Central memory CD8-positive, alpha-beta T cell (primary cell): Measurements from ENCODE around the gene ATP2B3.
A peak's percentile ranks its signal among the peaks of the same experiment; 100 is the strongest.

ENCODE experiments used
- ATAC-seq: fragments of 150-1000 bp; cut with Tn5 transposase; replicated peaks from 2 replicates; pipeline ENCODE4 v1.10.0; 2022; ENCODE audit warnings: mild to moderate bottlenecking, moderate FRiP score, moderate number of reproducible peaks; ENCODE audit not compliant: poor library complexity, severe bottlenecking; ENCODE audit errors: extremely low read depth
- DNase-seq, 2 donors: peaks; one replicate each; pipeline ENCODE4 v3.0.0; 2021; ENCODE audit warnings: low spot score in 2 of 2
- H3K27ac Mint-ChIP-seq: one replicate; pipeline ENCODE4 v1.8.0; 2022; ENCODE audit warnings: low read depth, mild to moderate bottlenecking, moderate library complexity, mixed read lengths
- H3K27me3 Mint-ChIP-seq: one replicate; pipeline ENCODE4 v1.8.0; 2022; ENCODE audit warnings: mixed read lengths
- H3K36me3 Mint-ChIP-seq: one replicate; pipeline ENCODE4 v1.8.0; 2022; ENCODE audit warnings: mild to moderate bottlenecking, moderate library complexity, mixed read lengths; ENCODE audit not compliant: insufficient read depth
- H3K4me1 Mint-ChIP-seq: one replicate; pipeline ENCODE4 v1.8.0; 2022; ENCODE audit warnings: mixed read lengths
- H3K4me3 Mint-ChIP-seq: one replicate; pipeline ENCODE4 v1.8.0; 2022; ENCODE audit warnings: mild to moderate bottlenecking, moderate library complexity, mixed read lengths
- H3K9me3 Mint-ChIP-seq: one replicate; pipeline ENCODE4 v1.8.0; 2022; ENCODE audit warnings: mixed read lengths

The ATP2B3 gene

DNA sequence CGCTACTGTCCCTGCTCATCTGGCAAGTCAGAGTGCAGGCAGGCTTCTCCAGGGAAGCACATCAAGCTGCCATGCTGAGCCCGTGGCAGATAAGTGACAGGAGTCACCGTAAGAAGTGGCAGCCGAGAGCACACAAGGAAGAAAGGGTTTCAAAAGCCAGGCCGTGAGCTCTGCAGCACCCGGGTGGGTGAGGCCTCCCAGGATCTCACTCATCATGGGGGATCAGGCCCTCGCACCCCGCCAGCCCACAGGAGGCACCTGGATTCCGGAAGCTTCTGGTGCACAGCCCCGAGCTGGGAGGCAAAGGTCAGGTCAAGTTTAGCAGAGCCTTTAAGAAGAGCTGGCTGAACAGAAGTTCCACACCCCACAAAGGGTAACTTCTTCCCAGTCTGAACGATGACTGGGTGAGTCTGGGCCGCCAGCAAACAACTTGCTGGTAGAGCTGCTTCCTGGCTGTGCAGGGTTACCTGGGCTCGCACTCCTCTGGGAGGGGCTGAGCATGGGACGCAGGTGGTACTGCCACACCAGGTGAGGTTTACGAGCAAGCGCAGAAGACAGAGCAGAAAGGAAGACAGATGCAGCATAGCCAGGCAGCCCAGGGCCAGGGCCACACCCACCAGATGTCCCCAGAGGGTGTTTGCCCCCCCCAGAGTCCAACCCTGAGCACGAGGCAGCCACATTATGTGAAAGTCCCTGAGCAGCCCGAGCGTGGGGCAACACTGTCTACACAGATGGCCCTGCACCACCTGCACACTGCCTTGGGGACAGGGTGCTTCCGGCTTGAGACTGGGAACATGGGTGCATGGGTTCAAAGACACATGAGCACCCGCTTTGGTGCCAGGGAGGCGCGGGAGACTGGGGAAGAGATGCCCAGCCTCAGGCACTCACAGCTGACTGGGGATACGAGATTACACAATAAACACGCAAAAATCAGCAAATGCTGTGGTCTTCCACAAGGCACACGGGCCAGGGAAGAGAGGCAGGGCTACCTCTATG, 73.8 kb downstream of the ATP2B3 start:
- Mint-ChIP-seq H3K9me3 (no peaks in the 10 kb centered on the region), H3K4me3 (no peak overlapping the region), H3K27me3 (no peaks in the 10 kb centered on the region), H3K27ac (no peak overlapping the region), H3K4me1 (peaks cover 5% of the 10 kb centered on the region), H3K36me3 (peaks cover 19% of the 10 kb centered on the region)
- no peak for DNase-seq
- ATAC-seq, result no peak

DNA sequence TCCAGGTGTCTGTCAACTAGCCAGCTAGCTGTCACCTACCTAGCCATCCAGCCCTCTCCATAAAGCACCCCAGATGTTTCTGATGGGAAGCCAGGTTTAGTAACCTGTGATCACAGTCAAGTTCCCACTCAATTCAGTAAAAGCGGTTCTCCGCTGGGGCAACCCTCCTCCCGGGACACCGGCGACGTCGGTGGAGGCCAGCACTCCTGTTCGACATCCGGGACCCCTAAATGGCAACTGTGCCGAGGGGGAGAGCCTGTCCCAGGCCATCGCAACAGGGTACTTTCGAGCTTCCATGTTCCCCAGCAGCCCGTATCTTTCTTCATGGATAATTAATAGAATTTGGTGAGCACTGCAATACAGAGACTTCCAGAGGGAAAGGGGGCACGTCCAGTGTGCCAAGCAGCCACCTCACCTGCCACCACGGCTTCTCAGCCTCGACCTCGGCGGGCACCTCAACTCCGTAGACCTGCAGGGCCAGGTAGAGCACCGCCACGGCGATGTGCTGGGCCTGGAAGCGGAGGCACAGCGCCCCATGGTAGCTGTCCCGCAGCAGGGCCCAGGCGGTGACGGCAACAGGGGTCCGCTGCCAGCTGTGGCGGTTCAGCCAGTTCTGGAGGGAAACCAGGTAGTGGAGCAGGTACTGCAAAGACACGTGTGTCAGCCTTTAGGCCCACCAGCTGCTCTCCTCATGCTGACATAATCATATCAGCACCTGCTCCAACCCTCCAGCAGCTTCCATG, 74.8 kb downstream of the ATP2B3 start:
- ATAC-seq, result no peak
- H3K36me3 Mint-ChIP-seq, result peaks cover 21% of the 10 kb centered on the region
- peaks cover 15% of the 10 kb centered on the region for H3K4me1 Mint-ChIP-seq
- no peak for DNase-seq
- no peaks in the 10 kb centered on the region for H3K9me3 Mint-ChIP-seq
- H3K4me3 Mint-ChIP-seq, result no peak overlapping the region
- no peaks in the 10 kb centered on the region for H3K27me3 Mint-ChIP-seq
- no peak overlapping the region for H3K27ac Mint-ChIP-seq

DNA sequence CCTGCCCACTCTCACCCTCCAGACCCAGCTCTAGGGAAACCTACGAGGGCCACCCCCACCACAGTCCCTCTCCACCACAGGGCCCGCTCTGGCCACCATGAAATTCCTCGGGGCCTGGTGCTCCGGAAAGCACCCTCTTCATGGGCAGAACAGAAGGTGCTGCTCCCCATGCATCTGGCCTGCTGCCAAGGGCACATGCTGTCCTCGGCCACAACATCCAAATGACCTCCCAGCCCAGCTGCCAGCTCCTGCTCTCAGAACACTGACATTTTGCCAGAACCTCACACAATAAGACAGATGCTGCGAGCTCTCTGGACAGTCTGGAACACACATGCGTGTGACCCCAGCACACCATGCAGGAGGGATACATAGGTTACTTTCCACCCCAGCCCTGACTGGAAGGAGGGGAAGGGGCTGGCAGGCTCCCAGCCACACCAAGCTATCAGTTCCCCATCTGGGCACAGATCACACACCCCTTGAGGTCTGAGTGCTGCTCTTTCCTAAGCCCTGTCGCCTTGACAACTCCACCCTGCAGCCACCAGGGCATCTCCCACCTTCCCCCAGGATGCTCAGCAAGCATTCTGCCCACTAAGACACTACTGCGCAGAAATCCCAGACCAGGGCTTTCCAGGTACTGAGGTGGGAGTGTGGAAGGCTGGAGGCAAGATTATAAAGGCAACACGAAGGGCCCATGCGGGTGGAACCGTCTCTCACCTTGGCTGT, 75.7 kb downstream of the ATP2B3 start:
- no peak overlapping the region for H3K4me3 Mint-ChIP-seq
- no peaks in the 10 kb centered on the region for H3K27me3 Mint-ChIP-seq
- H3K9me3 Mint-ChIP-seq, result no peaks in the 10 kb centered on the region
- peaks cover 19% of the 10 kb centered on the region for H3K36me3 Mint-ChIP-seq
- DNase-seq (no peak), ATAC-seq (no peak)
- H3K27ac Mint-ChIP-seq, result no peak overlapping the region
- H3K4me1 Mint-ChIP-seq, result peaks cover 24% of the 10 kb centered on the region

DNA sequence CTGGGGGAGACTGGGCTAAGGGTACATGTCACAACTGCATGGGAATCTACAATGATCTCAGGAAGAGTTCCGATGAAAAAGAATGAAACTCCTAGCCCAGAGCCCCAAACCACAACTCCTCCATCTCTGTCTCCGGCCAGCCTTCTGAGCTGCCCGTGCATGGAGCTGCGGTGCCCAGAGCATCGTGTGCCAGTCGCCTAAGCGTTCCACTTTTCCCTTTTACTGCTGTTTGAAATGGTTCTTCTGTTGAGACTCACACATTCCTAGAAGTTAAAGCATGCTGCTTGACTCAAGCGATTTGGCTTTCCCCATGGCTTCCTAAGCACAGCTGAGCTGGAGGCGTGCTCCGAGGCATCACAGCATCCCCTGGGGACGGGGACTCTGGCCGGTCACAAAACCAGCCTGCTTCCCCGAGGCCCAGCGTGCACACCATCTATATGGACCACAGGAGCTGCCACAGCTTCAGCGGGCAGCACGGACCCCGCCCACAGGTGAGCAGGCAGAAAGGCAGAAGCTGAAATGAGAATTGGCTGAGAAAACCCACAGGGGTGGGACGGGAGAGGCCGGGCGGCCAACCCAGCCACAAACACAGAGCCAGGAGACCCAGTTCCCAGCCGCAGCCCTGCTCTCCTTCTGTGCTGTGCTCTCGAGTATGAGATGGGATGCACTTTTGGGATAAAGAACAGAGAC, 76.5 kb downstream of the ATP2B3 start:
- H3K36me3 Mint-ChIP-seq, result peaks cover 16% of the 10 kb centered on the region
- no peak for ATAC-seq
- no peaks in the 10 kb centered on the region for H3K9me3 Mint-ChIP-seq
- no peak overlapping the region for H3K4me3 Mint-ChIP-seq
- no peak overlapping the region for H3K27ac Mint-ChIP-seq
- H3K27me3 Mint-ChIP-seq, result no peaks in the 10 kb centered on the region
- DNase-seq, result no peak
- H3K4me1 Mint-ChIP-seq, result peaks cover 25% of the 10 kb centered on the region

DNA sequence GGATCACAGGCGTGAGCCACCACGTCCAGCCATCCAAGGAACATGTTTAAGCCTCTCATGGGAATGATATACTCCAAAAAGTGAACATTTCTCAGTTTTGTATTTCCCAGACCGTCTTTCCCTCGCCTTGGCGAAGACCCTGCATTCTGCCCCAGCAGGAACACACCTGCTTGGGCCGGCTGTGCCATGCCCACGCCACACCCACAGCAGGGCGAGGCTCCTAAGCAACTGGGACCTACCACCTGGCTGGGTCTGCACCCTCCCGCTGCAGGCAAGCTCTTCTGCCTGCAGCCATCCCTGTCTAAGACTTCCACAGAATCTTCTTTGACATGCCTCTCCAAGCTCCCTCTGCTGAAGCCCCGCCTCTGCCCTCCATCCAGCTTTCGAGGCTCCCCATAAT, 77.9 kb downstream of the ATP2B3 start:
- peaks cover 13% of the 10 kb centered on the region for H3K36me3 Mint-ChIP-seq
- no peaks in the 10 kb centered on the region for H3K27me3 Mint-ChIP-seq
- H3K27ac Mint-ChIP-seq, result no peak overlapping the region
- ATAC-seq, result no peak
- DNase-seq, result no peak
- H3K4me3 Mint-ChIP-seq, result no peak overlapping the region
- peaks cover 32% of the 10 kb centered on the region for H3K4me1 Mint-ChIP-seq
- no peaks in the 10 kb centered on the region for H3K9me3 Mint-ChIP-seq

DNA sequence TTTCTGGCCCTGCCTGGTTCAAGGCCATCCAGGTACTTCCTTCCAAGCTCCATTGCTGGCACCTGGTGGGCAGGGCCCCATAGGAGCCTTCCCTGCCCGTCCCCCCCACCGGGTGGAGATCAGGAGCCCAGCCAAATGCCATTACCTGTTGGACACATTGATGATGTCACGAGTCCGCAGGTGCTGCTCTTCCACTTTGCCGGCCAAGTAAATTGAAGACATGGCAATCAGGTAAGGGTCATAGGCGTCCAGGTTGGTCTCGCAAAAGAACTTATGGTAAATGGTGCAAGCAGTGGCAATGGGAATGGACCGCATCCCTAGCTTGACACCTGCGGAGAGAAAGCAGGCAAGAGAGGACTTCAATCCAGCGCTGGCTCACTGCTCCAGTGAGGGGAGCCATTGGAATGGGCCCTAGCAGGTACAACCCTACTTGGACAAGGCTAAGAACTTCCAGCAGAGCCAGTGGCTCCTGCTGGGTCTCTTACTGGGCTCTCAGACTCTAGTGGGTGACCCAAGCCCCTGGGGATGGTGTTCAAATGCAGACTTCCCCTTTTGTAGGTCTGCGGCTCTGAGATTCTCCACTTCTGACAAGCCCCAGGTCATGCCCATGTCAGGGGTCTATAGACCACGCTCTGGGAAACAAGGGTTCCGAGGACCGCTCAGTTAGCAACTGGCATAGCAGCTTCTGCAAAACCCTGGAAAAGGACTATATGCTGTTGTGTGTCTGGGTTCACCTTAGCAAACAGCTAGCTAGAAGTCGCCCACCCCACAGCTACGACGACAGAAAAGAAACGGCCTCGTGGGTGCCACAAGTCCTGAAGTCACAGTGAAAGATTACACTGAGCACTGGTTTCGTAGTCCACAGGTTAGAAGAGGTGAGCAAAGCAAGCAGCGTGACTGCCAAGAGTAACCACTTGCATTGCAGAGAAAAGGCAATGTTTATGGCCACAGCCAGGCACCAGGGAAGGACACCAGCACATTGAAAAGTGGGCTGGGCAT, 78.7 kb downstream of the ATP2B3 start:
- DNase-seq (no peak), ATAC-seq (no peak)
- peaks cover 13% of the 10 kb centered on the region for H3K36me3 Mint-ChIP-seq
- no peak overlapping the region for H3K4me3 Mint-ChIP-seq
- no peaks in the 10 kb centered on the region for H3K9me3 Mint-ChIP-seq
- no peak overlapping the region for H3K27ac Mint-ChIP-seq
- H3K27me3 Mint-ChIP-seq, result no peaks in the 10 kb centered on the region
- H3K4me1 Mint-ChIP-seq, result peaks cover 34% of the 10 kb centered on the region

DNA sequence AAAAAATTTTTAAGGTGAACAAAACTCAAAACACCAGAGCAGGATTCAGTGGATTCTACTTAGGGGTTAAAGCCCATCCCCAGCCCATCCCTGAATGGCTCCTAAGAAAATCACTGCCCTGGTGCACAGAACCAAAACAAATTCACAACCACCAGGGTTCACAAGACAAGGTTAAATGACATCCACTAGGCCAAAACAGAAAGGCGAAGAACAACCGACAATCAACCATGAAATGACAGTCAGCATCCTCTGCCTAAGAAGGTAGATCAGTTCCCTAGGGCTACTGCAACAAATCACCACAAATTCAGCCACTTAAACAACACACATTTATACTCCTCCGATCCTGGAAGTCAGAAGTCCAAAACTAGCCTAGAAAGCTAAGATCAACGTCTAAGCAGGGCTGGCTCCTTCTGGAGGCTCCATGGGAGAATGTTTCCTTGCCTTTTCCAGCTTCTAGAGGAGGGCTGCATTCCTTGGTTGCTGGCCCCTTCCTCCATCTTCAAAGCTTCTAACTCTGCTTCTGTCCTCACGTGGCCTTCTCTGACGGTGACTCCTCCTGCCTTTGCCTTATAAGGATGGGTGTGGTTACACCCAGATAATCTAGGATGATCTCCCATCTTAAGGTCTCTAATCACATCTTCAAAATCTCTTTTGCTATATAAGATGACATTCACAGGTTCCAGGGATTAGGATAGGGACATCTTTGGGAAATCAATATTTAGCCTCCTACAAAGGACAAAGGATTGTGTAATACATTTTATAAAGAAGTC, 79.7 kb downstream of the ATP2B3 start:
- H3K36me3 Mint-ChIP-seq, result peaks cover 11% of the 10 kb centered on the region
- H3K27me3 Mint-ChIP-seq, result no peaks in the 10 kb centered on the region
- H3K27ac Mint-ChIP-seq, result no peak overlapping the region
- H3K4me3 Mint-ChIP-seq, result peak overlapping the region; percentile 79
- peaks cover 34% of the 10 kb centered on the region for H3K4me1 Mint-ChIP-seq
- DNase-seq (no peak), ATAC-seq (no peak)
- no peaks in the 10 kb centered on the region for H3K9me3 Mint-ChIP-seq

DNA sequence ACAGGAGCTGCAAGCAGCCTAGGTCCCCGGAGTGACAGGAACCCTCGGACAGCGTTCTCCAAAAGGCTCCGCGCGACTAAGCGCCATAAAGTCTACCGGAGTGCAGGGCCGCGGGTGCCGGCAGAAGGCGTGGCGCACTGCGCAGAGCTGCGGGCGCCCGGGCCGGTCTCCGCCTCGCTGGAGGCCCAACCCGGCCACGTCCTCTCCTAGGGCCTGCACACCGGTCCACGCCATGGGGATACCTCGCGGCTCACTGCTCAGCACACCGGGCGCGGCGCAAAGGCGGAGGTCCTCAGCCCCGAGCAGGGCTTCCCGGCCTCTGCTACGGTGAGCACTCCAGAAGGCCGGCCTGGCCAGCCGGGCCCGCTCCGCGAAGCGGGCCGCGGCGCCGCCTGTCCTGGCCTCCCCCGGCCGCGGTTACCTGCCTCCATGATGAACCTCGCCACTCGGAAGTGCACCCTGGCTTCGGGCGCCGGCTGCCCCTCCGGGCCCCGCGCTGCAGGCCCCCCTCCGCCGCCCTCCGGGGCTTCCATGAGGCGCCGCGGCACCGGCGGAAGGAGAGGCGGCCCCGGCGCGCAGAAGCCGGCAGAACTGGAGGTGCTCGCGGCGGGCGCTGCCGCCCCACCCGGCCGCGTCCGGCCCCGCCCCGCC, 81.2 kb downstream of the ATP2B3 start, which contains the start of gene CCNQ:
TSS of gene CCNQ (minus strand) at position 599 of the 651 bp plus-strand sequence. CDS start at position 533, 66 bp downstream.
- DNase-seq (peak in 1 of 2 donors; percentile 13), ATAC-seq (peak; percentile 67)
- Mint-ChIP-seq H3K4me1 (peaks cover 34% of the 10 kb centered on the region), H3K27me3 (no peaks in the 10 kb centered on the region), H3K27ac (peak within 1 kb of the TSS; percentile 71), H3K4me3 (peak within 1 kb of the TSS; percentile 85), H3K9me3 (no peaks in the 10 kb centered on the region), H3K36me3 (peaks cover 8% of the 10 kb centered on the region)

DNA sequence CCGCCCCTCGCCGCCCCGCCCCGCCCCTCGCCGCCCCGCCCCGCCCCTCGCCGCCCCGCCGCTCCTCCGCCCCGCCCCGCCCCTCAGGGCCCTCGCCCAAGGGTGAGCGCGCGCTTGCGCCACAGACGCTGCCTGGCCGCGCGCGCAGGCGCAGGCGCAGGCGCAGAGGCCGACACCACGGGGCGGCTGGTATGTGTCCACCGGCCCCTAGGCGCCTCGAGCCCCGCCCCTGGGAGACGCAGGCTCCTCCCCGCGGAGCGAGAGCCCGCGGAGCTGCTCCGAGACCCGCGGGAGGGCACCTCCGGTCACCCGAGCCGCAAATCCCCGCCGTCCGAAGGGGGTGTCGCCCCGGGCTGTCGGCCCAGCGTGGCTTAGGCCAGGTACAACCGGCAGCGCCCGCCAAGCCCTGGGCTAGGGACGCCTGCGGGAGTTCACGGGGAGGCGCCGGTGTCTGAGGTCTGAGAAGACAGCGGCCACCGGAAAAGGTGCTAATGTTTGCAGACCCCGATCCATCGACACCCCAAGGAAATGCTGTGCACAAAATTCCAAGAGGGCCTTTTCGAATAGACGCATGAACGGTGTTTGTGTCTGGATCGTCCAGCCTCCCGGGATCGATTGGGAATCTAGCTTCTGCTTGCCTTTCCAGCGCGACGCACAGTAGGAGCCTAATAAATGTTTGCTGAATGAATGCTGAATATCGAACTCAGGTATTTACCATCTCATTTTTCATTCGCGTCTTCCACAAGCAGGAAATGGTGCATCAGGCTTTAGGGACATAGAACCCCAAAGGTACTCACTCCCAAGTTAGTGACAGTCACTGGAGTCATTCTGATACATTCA, 82.0 kb downstream of the ATP2B3 start:
- Mint-ChIP-seq H3K4me1 (peaks cover 34% of the 10 kb centered on the region), H3K9me3 (no peaks in the 10 kb centered on the region), H3K4me3 (peak overlapping the region; percentile 85), H3K36me3 (peaks cover 7% of the 10 kb centered on the region), H3K27me3 (no peaks in the 10 kb centered on the region), H3K27ac (no peak overlapping the region)
- ATAC-seq (peak; percentile 81), DNase-seq (peak; percentile 48 to 65)

DNA sequence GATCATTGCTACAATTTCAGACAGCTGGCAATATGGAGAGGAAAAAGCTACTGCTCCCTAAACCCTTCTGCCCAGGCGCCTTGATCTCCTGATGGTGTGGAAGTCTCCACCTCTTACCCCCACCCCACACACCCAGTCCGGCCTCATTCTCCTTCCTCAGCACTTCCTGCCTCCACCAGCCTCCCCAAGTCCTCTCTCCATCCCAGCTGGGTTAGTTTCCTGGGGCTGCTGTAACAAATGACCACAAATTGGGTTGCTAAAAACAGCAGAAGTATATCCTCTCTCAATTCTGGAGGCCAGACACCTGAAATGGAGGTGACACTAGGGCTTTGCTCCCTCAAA, 82.6 kb downstream of the ATP2B3 start:
- DNase-seq (no peak), ATAC-seq (no peak)
- Mint-ChIP-seq H3K27me3 (no peaks in the 10 kb centered on the region), H3K4me1 (peaks cover 34% of the 10 kb centered on the region), H3K9me3 (no peaks in the 10 kb centered on the region), H3K27ac (no peak overlapping the region), H3K36me3 (peaks cover 6% of the 10 kb centered on the region), H3K4me3 (peak overlapping the region; percentile 85)
